Natural killer cell (primary cell): Measurements from ENCODE around the gene GMCL2. TPM values are rescaled to one million over a fixed set of nuclear protein-coding genes. Genes with fewer than 3 reads are reported as not detected.

Experiments used
- ATAC-seq, 3 donors: fragments of 150-1000 bp in 2 of 3; fragments of 200-7000 bp in 1 of 3; cut with Tn5 transposase; 1 replicate in 1 of 3; 2 replicates in 2 of 3; pipeline ENCODE4 v1.10.0; 2021; ENCODE audit warnings: mild to moderate bottlenecking in 2 of 3, moderate library complexity in 2 of 3
- DNase-seq, 2 donors: peaks; one replicate each; pipeline versions ENCODE4 v3.0.0 to v3.0.0-alpha.2; 2013 to 2021; ENCODE audit warnings: mixed read lengths in 1 of 2
- H3K27ac ChIP-seq: one replicate; pipeline ENCODE4 v1.5.1; 2013; ENCODE audit warnings: mild to moderate bottlenecking, low read length
- H3K27me3 ChIP-seq: one replicate; pipeline ENCODE4 v1.6.1; 2013; ENCODE audit warnings: low read length; ENCODE audit not compliant: control insufficient read depth, insufficient read depth
- H3K36me3 ChIP-seq: one replicate; pipeline ENCODE4 v1.6.1; 2013; ENCODE audit warnings: low read length; ENCODE audit not compliant: control insufficient read depth, insufficient read depth
- H3K4me1 ChIP-seq: one replicate; pipeline ENCODE4 v1.6.1; 2013; ENCODE audit warnings: low read length; ENCODE audit not compliant: control insufficient read depth, insufficient read depth
- H3K4me3 ChIP-seq: one replicate; pipeline ENCODE4 v1.5.1; 2013; ENCODE audit warnings: low read length
- H3K9me3 ChIP-seq: one replicate; pipeline ENCODE4 v1.6.1; 2013; ENCODE audit warnings: low read length; ENCODE audit not compliant: control insufficient read depth, insufficient read depth
- H3K27ac Mint-ChIP-seq, 2 donors: one replicate each; pipeline ENCODE4 v1.8.0; 2022; ENCODE audit warnings: mild to moderate bottlenecking in 2 of 2, mixed read lengths in 2 of 2, moderate library complexity in 1 of 2
- H3K27me3 Mint-ChIP-seq, 2 donors: one replicate each; pipeline ENCODE4 v1.8.0; 2022; ENCODE audit warnings: low read depth in 2 of 2, mixed read lengths in 2 of 2
- H3K36me3 Mint-ChIP-seq: one replicate; pipeline ENCODE4 v1.8.0; 2022; ENCODE audit warnings: mixed read lengths
- H3K4me1 Mint-ChIP-seq, 2 donors: one replicate each; pipeline ENCODE4 v1.8.0; 2022; ENCODE audit warnings: mixed read lengths in 2 of 2
- H3K4me3 Mint-ChIP-seq: one replicate; pipeline ENCODE4 v1.8.0; 2022; ENCODE audit warnings: mild to moderate bottlenecking, moderate library complexity, mixed read lengths
- H3K9me3 Mint-ChIP-seq, 2 donors: one replicate each; pipeline ENCODE4 v1.8.0; 2022; ENCODE audit warnings: mixed read lengths in 2 of 2
- WGBS: methylation state at CpG from one replicate; pipeline ENCODE4 v1.1.7; 2013; ENCODE audit warnings: missing lambda C conversion rate; ENCODE audit not compliant: insufficient coverage; 5-methylcytosine and 5-hydroxymethylcytosine counted together
- intact Hi-C: fragments of 100-400 bp; cut with micrococcal nuclease; formaldehyde crosslinking; loops from one replicate; pipeline ENCODE4 v1.14.2; 2022
- total RNA-seq, 4 donors: library from RNA; stranded (reverse); fragments of 120-200 nt in 1 of 4; gene quantifications; one replicate each; pipeline versions ENCODE4 v1.2.3 to v1.2.4, GENCODE V29; 2013 to 2022
- TF ChIP-seq, protein P1 (sequence below): fragments of 200-600 bp; IDR thresholded peaks from one replicate; pipeline ENCODE4 v1.8.0; 2022; ENCODE audit warnings: antibody characterized with exemption

GMCL2 gene
- total RNA-seq, 3 donors from 2014 or later (not counting 1 experiment from before 2014, with no cell fraction given), result not detected

DNA sequence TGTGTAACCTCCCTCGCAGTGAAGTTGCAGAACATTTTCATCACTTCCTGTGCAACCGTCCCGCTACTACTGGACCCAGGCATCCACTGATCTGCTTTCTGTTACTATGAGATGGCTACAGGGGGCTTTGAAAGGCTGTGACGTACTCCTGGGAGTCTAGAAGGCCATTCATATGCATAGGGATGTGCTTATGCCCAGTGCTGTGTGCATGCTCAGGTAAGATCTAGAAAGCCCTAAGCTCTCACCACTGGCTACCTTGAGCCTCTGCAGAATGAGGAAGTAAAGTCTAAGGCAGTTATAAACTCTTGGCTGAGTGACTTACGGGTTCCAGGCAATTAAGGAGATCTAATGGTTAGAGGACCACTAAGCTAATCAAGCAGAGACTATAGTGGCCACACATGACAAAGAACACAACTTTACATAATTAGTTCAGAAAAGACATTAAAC lies 28.9 kb upstream of the GMCL2 start:
- Histone ChIP-seq H3K4me1 (peaks cover 10% of the 10 kb centered on the region), H3K36me3 (peaks cover 70% of the 10 kb centered on the region), H3K4me3 (no peak overlapping the region), H3K27me3 (no peaks in the 10 kb centered on the region), H3K9me3 (no peaks in the 10 kb centered on the region), H3K27ac (no peak overlapping the region)
- no peaks in the 10 kb centered on the region for H3K27me3 Mint-ChIP-seq
- 85% methylated on average over 5 of the region's 5 CpGs for WGBS
- DNase-seq (no peak), ATAC-seq (no peak)
- TF ChIP-seq, protein P1, sequence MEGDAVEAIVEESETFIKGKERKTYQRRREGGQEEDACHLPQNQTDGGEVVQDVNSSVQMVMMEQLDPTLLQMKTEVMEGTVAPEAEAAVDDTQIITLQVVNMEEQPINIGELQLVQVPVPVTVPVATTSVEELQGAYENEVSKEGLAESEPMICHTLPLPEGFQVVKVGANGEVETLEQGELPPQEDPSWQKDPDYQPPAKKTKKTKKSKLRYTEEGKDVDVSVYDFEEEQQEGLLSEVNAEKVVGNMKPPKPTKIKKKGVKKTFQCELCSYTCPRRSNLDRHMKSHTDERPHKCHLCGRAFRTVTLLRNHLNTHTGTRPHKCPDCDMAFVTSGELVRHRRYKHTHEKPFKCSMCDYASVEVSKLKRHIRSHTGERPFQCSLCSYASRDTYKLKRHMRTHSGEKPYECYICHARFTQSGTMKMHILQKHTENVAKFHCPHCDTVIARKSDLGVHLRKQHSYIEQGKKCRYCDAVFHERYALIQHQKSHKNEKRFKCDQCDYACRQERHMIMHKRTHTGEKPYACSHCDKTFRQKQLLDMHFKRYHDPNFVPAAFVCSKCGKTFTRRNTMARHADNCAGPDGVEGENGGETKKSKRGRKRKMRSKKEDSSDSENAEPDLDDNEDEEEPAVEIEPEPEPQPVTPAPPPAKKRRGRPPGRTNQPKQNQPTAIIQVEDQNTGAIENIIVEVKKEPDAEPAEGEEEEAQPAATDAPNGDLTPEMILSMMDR, result no peak
- peaks cover 23 to 28% of the 10 kb centered on the region in 2 donors for H3K4me1 Mint-ChIP-seq
- no peaks in the 10 kb centered on the region for H3K36me3 Mint-ChIP-seq
- H3K9me3 Mint-ChIP-seq, result no peaks in the 10 kb centered on the region
- no peak overlapping the region for H3K4me3 Mint-ChIP-seq
- peak overlapping the region in 1 of 2 donors; percentile 51 for H3K27ac Mint-ChIP-seq
- intact Hi-C loops, result no loop called here

DNA sequence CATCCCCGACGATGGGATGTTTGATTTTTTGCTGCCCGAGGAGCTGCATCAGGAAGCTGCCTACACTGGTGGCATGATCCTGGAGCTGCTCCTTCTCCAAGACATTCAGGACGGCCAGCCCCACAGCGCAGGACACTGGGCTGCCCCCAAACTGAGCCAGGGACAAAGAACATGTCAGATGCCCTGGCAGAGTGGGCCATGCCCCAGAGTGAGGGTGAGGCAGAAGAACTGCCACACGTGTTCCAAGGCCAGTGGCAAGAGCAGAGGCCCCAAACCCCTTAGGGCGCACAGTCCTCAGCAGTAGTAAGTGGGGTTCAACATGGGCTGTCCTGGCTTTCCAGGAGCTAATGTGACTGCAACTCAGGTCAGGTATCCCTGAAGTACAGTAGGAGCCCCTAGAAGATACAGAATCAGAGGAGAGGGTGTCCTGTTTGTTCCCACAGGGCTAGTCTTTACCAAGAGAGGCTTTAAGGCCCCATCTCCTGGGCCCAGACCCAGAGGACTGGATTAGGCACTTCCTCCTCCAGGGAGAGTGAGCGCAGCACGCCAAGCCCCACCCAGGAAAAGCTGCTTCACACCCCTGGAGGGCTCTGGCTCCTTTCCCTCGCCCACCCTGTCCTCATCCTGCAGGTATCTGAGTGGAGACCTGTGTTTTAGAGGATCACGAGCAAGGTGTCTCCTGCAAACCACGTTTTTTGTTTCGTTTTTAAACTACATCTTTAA lies 28.3 kb upstream of the GMCL2 start:
- H3K27me3 ChIP-seq, result no peaks in the 10 kb centered on the region
- Mint-ChIP-seq H3K9me3 (no peaks in the 10 kb centered on the region), H3K4me1 (peaks cover 17 to 21% of the 10 kb centered on the region in 2 donors), H3K4me3 (no peak overlapping the region), H3K27me3 (no peaks in the 10 kb centered on the region), H3K36me3 (no peaks in the 10 kb centered on the region), H3K27ac (peak overlapping the region; percentile 23 to 37)
- 84% methylated on average over 10 of the region's 13 CpGs for WGBS
- peaks cover 77% of the 10 kb centered on the region for H3K36me3 ChIP-seq
- H3K27ac ChIP-seq, result no peak overlapping the region
- TF ChIP-seq, protein P1, result no peak
- ATAC-seq (no peak), DNase-seq (no peak)
- H3K9me3 ChIP-seq, result no peaks in the 10 kb centered on the region
- H3K4me1 ChIP-seq, result peaks cover 10% of the 10 kb centered on the region
- no peak overlapping the region for H3K4me3 ChIP-seq
- intact Hi-C loops, result no loop called here

GRCh38 chr5:178214160-178214803 lies 27.1 kb upstream of the GMCL2 start:
- H3K4me1 Mint-ChIP-seq, result peaks cover 15 to 31% of the 10 kb centered on the region in 2 donors
- H3K4me3 Mint-ChIP-seq, result no peak overlapping the region
- peaks cover 88% of the 10 kb centered on the region for H3K36me3 ChIP-seq
- H3K4me3 ChIP-seq, result no peak overlapping the region
- no peaks in the 10 kb centered on the region for H3K36me3 Mint-ChIP-seq
- H3K9me3 Mint-ChIP-seq, result no peaks in the 10 kb centered on the region
- H3K27ac ChIP-seq, result no peak overlapping the region
- WGBS, result 97% methylated on average over 6 of the region's 6 CpGs
- H3K27me3 ChIP-seq, result no peaks in the 10 kb centered on the region
- H3K27me3 Mint-ChIP-seq, result no peaks in the 10 kb centered on the region
- intact Hi-C loops, result no loop called here
- ATAC-seq (no peak), DNase-seq (no peak)
- peaks cover 10% of the 10 kb centered on the region for H3K4me1 ChIP-seq
- TF ChIP-seq, protein P1, result no peak
- peak overlapping the region; percentile 23 to 37 for H3K27ac Mint-ChIP-seq
- H3K9me3 ChIP-seq, result no peaks in the 10 kb centered on the region
